ENCODE results near the gene BMPR2. TPM values are rescaled to one million over a fixed set of nuclear protein-coding genes. Genes with fewer than 3 reads are reported as not detected.
"Not testable (repeated sequence)": the region's sequence is repeated elsewhere in the genome, so short reads cannot be mapped to it uniquely, and the experiment has no call there.

BMPR2 gene
- total and polyA plus RNA-seq, 5 donors from 2014 or later: 3.7 to 24.9 (median 5.3) TPM

- Mint-ChIP-seq H3K27ac (no peak overlapping the region), H3K27me3 (no peaks in the 10 kb centered on the region), H3K9me3 (no peaks in the 10 kb centered on the region), H3K36me3 (peaks cover 9% of the 10 kb centered on the region), H3K4me1 (peaks cover 4 to 17% (median 6%) of the 10 kb centered on the region in 4 donors), H3K4me3 (no peak overlapping the region)
- no peak overlapping the region for H3K27ac ChIP-seq (ENCODE audit: insufficient read depth, low read length, poor library complexity, severe bottlenecking)
- no peak for DNase-seq
- H3K9me3 ChIP-seq (ENCODE audit: control insufficient read depth in 2 of 2, low read length in 2 of 2): no peaks in the 10 kb centered on the region
- H3K4me3 ChIP-seq (ENCODE audit: low read depth, low read length): no peak overlapping the region
- no peaks in the 10 kb centered on the region for H3K36me3 ChIP-seq (ENCODE audit: control insufficient read depth, insufficient read depth, low read length)
- no peaks in the 10 kb centered on the region for H3K4me1 ChIP-seq (ENCODE audit: control insufficient read depth, insufficient read depth, low read length, poor library complexity, severe bottlenecking)
- ATAC-seq (ENCODE audit: low read depth in 2 of 2): no peak
- no peaks in the 10 kb centered on the region for H3K27me3 ChIP-seq (ENCODE audit: control insufficient read depth, insufficient read depth, low read length)
These were observed 166.0 kb downstream of the BMPR2 start for GRCh38 chr2:202542142-202542541.

- no peaks in the 10 kb centered on the region for H3K4me1 ChIP-seq (ENCODE audit: control insufficient read depth, insufficient read depth, low read length, poor library complexity, severe bottlenecking)
- no peak for ATAC-seq (ENCODE audit: low read depth in 2 of 2)
- no peaks in the 10 kb centered on the region for H3K27me3 Mint-ChIP-seq
- H3K9me3 ChIP-seq (ENCODE audit: control insufficient read depth in 2 of 2, low read length in 2 of 2): no peaks in the 10 kb centered on the region
- peak overlapping the region in 1 of 3 donors; percentile 15 for H3K27ac Mint-ChIP-seq
- H3K36me3 ChIP-seq (ENCODE audit: control insufficient read depth, insufficient read depth, low read length): no peaks in the 10 kb centered on the region
- no peak overlapping the region for H3K4me3 Mint-ChIP-seq
- H3K4me3 ChIP-seq (ENCODE audit: low read depth, low read length): no peak overlapping the region
- H3K27me3 ChIP-seq (ENCODE audit: control insufficient read depth, insufficient read depth, low read length): no peaks in the 10 kb centered on the region
- peaks cover 0 to 1% (median 0%) of the 10 kb centered on the region in 7 donors for H3K9me3 Mint-ChIP-seq
- peaks cover 3 to 7% (median 4%) of the 10 kb centered on the region in 4 donors for H3K4me1 Mint-ChIP-seq
- H3K27ac ChIP-seq (ENCODE audit: insufficient read depth, low read length, poor library complexity, severe bottlenecking): no peak overlapping the region
- H3K36me3 Mint-ChIP-seq: peaks cover 12% of the 10 kb centered on the region
- no peak for DNase-seq
These were observed 169.4 kb downstream of the BMPR2 start for GRCh38 chr2:202545523-202545922.

- H3K27ac Mint-ChIP-seq: peak overlapping the region in 1 of 3 donors; percentile 15
- H3K36me3 Mint-ChIP-seq: peaks cover 12% of the 10 kb centered on the region
- no peak overlapping the region for H3K4me3 Mint-ChIP-seq
- Histone ChIP-seq H3K27ac (ENCODE audit: insufficient read depth, low read length, poor library complexity, severe bottlenecking) (no peak overlapping the region), H3K36me3 (ENCODE audit: control insufficient read depth, insufficient read depth, low read length) (no peaks in the 10 kb centered on the region), H3K27me3 (ENCODE audit: control insufficient read depth, insufficient read depth, low read length) (no peaks in the 10 kb centered on the region), H3K4me1 (ENCODE audit: control insufficient read depth, insufficient read depth, low read length, poor library complexity, severe bottlenecking) (no peaks in the 10 kb centered on the region), H3K4me3 (ENCODE audit: low read depth, low read length) (no peak overlapping the region), H3K9me3 (ENCODE audit: control insufficient read depth in 2 of 2, low read length in 2 of 2) (no peaks in the 10 kb centered on the region)
- peaks cover 0 to 1% (median 0%) of the 10 kb centered on the region in 7 donors for H3K9me3 Mint-ChIP-seq
- ATAC-seq (ENCODE audit: low read depth in 2 of 2) (no peak), DNase-seq (no peak)
- H3K4me1 Mint-ChIP-seq: peaks cover 3 to 7% (median 4%) of the 10 kb centered on the region in 4 donors
- no peaks in the 10 kb centered on the region for H3K27me3 Mint-ChIP-seq
These were observed 169.8 kb downstream of the BMPR2 start for GRCh38 chr2:202545931-202546330.

GRCh38 chr2:202546499-202547141 lies 170.5 kb downstream of the BMPR2 start:
- not testable (repeated sequence) for H3K36me3 ChIP-seq (ENCODE audit: control insufficient read depth, insufficient read depth, low read length); ATAC-seq (ENCODE audit: low read depth in 2 of 2); H3K4me3 ChIP-seq (ENCODE audit: low read depth, low read length); H3K27me3 ChIP-seq (ENCODE audit: control insufficient read depth, insufficient read depth, low read length); H3K4me1 Mint-ChIP-seq; H3K27ac Mint-ChIP-seq; DNase-seq; H3K27me3 Mint-ChIP-seq; H3K9me3 ChIP-seq (ENCODE audit: control insufficient read depth in 2 of 2, low read length in 2 of 2); H3K9me3 Mint-ChIP-seq; H3K27ac ChIP-seq (ENCODE audit: insufficient read depth, low read length, poor library complexity, severe bottlenecking); H3K4me1 ChIP-seq (ENCODE audit: control insufficient read depth, insufficient read depth, low read length, poor library complexity, severe bottlenecking); H3K4me3 Mint-ChIP-seq
- H3K36me3 Mint-ChIP-seq: peaks cover 12% of the 10 kb centered on the region

GRCh38 chr2:202548240-202548639 lies 172.1 kb downstream of the BMPR2 start:
- no peaks in the 10 kb centered on the region for H3K27me3 Mint-ChIP-seq
- Histone ChIP-seq H3K4me3 (ENCODE audit: low read depth, low read length) (no peak overlapping the region), H3K9me3 (ENCODE audit: control insufficient read depth in 2 of 2, low read length in 2 of 2) (no peaks in the 10 kb centered on the region), H3K27ac (ENCODE audit: insufficient read depth, low read length, poor library complexity, severe bottlenecking) (no peak overlapping the region), H3K27me3 (ENCODE audit: control insufficient read depth, insufficient read depth, low read length) (no peaks in the 10 kb centered on the region), H3K4me1 (ENCODE audit: control insufficient read depth, insufficient read depth, low read length, poor library complexity, severe bottlenecking) (no peaks in the 10 kb centered on the region), H3K36me3 (ENCODE audit: control insufficient read depth, insufficient read depth, low read length) (peaks cover 2% of the 10 kb centered on the region)
- H3K36me3 Mint-ChIP-seq: peaks cover 20% of the 10 kb centered on the region
- no peak for DNase-seq
- no peak overlapping the region for H3K4me3 Mint-ChIP-seq
- peaks cover 0 to 1% (median 0%) of the 10 kb centered on the region in 7 donors for H3K9me3 Mint-ChIP-seq
- no peak for ATAC-seq (ENCODE audit: low read depth in 2 of 2)
- H3K27ac Mint-ChIP-seq: no peak overlapping the region
- H3K4me1 Mint-ChIP-seq: peaks cover 3 to 7% (median 4%) of the 10 kb centered on the region in 4 donors

GRCh38 chr2:202551000-202551399 lies 174.9 kb downstream of the BMPR2 start:
- H3K4me3 Mint-ChIP-seq: not testable (repeated sequence)

GRCh38 chr2:202555356-202555755 lies 179.2 kb downstream of the BMPR2 start:
- Histone ChIP-seq H3K36me3 (ENCODE audit: control insufficient read depth, insufficient read depth, low read length) (peaks cover 34% of the 10 kb centered on the region), H3K27me3 (ENCODE audit: control insufficient read depth, insufficient read depth, low read length) (no peaks in the 10 kb centered on the region), H3K9me3 (ENCODE audit: control insufficient read depth in 2 of 2, low read length in 2 of 2) (no peaks in the 10 kb centered on the region), H3K4me1 (ENCODE audit: control insufficient read depth, insufficient read depth, low read length, poor library complexity, severe bottlenecking) (no peaks in the 10 kb centered on the region), H3K27ac (ENCODE audit: insufficient read depth, low read length, poor library complexity, severe bottlenecking) (no peak overlapping the region), H3K4me3 (ENCODE audit: low read depth, low read length) (no peak overlapping the region)
- ATAC-seq (ENCODE audit: low read depth in 2 of 2) (no peak), DNase-seq (peak in 1 of 3 donors; percentile 16)
- Mint-ChIP-seq H3K9me3 (no peaks in the 10 kb centered on the region), H3K27ac (peak overlapping the region in 1 of 3 donors; percentile 34), H3K4me1 (no peaks in the 10 kb centered on the region), H3K4me3 (no peak overlapping the region), H3K36me3 (peaks cover 43% of the 10 kb centered on the region), H3K27me3 (no peaks in the 10 kb centered on the region)

More at GRCh38 chr2:202551000-202551399, 174.9 kb downstream of the BMPR2 start:
- H3K9me3 Mint-ChIP-seq; H3K4me3 ChIP-seq (ENCODE audit: low read depth, low read length); ATAC-seq (ENCODE audit: low read depth in 2 of 2); H3K9me3 ChIP-seq (ENCODE audit: control insufficient read depth in 2 of 2, low read length in 2 of 2); DNase-seq; H3K27ac ChIP-seq (ENCODE audit: insufficient read depth, low read length, poor library complexity, severe bottlenecking); H3K27ac Mint-ChIP-seq; H3K27me3 ChIP-seq (ENCODE audit: control insufficient read depth, insufficient read depth, low read length); H3K4me1 ChIP-seq (ENCODE audit: control insufficient read depth, insufficient read depth, low read length, poor library complexity, severe bottlenecking); H3K4me1 Mint-ChIP-seq; H3K27me3 Mint-ChIP-seq: not testable (repeated sequence)
- peaks cover 18% of the 10 kb centered on the region for H3K36me3 ChIP-seq (ENCODE audit: control insufficient read depth, insufficient read depth, low read length)
- peaks cover 35% of the 10 kb centered on the region for H3K36me3 Mint-ChIP-seq

GRCh38 chr2:202560200-202560599 lies 184.1 kb downstream of the BMPR2 start:
- Histone ChIP-seq H3K4me1 (ENCODE audit: control insufficient read depth, insufficient read depth, low read length, poor library complexity, severe bottlenecking) (no peaks in the 10 kb centered on the region), H3K4me3 (ENCODE audit: low read depth, low read length) (no peak overlapping the region), H3K36me3 (ENCODE audit: control insufficient read depth, insufficient read depth, low read length) (peaks cover 24% of the 10 kb centered on the region), H3K9me3 (ENCODE audit: control insufficient read depth in 2 of 2, low read length in 2 of 2) (no peaks in the 10 kb centered on the region), H3K27me3 (ENCODE audit: control insufficient read depth, insufficient read depth, low read length) (no peaks in the 10 kb centered on the region), H3K27ac (ENCODE audit: insufficient read depth, low read length, poor library complexity, severe bottlenecking) (no peak overlapping the region)
- Mint-ChIP-seq H3K4me1 (no peaks in the 10 kb centered on the region), H3K9me3 (no peaks in the 10 kb centered on the region), H3K27me3 (no peaks in the 10 kb centered on the region), H3K4me3 (no peak overlapping the region), H3K27ac (peak overlapping the region in 1 of 3 donors; percentile 3), H3K36me3 (peaks cover 26% of the 10 kb centered on the region)
- DNase-seq: no peak
- no peak for ATAC-seq (ENCODE audit: low read depth in 2 of 2)

All from CD4-positive, CD25-positive, alpha-beta regulatory T cell (primary cell).